Measurements from ENCODE around the gene STRN4.
"Not testable (repeated sequence)": the region's sequence is repeated elsewhere in the genome, so short reads cannot be mapped to it uniquely, and the experiment has no call there.

The STRN4 gene, protein sequence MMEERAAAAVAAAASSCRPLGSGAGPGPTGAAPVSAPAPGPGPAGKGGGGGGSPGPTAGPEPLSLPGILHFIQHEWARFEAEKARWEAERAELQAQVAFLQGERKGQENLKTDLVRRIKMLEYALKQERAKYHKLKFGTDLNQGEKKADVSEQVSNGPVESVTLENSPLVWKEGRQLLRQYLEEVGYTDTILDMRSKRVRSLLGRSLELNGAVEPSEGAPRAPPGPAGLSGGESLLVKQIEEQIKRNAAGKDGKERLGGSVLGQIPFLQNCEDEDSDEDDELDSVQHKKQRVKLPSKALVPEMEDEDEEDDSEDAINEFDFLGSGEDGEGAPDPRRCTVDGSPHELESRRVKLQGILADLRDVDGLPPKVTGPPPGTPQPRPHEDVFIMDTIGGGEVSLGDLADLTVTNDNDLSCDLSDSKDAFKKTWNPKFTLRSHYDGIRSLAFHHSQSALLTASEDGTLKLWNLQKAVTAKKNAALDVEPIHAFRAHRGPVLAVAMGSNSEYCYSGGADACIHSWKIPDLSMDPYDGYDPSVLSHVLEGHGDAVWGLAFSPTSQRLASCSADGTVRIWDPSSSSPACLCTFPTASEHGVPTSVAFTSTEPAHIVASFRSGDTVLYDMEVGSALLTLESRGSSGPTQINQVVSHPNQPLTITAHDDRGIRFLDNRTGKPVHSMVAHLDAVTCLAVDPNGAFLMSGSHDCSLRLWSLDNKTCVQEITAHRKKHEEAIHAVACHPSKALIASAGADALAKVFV

DNA sequence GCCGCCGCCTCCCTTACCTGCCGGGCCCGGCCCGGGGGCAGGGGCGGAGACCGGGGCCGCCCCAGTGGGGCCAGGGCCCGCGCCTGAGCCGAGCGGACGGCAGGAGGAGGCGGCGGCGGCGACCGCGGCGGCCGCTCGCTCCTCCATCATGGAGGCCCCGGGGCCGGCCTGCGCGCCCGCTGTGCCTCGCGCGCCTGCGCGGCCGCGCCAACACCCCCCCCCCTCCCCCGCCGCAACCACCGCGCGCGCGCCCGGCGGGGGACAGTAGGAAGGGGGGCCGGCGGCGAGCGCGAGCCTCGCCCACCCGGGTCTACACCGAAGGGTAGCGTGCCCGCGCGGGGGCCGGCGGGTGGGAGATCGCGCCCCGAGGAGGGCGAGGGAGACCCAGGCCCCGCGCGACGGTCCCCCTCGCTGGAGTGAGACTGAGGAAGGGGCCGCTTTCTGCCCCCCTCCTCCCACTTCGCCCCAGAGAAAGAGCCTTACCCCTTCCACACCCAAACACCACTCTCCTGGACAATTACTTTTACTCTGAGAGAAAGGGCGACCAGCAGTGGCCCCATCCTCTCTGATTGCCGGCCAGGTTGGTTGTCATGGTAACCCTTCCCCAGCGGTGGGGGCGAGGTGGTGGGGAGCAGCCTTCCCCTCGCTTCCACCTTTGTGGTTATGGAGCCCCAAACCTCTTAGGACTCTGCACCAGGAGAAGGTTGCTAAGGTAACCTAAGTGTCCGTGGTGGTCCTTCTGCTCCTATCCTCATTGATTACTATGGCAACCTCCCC, at the start of gene STRN4:
TSS of gene STRN4 (minus strand) at position 170 of the 777 bp plus-strand sequence. CDS start at position 150, 20 bp downstream.
- DNase-seq (ENCODE audit: low spot score) = peak; percentile 93

DNA sequence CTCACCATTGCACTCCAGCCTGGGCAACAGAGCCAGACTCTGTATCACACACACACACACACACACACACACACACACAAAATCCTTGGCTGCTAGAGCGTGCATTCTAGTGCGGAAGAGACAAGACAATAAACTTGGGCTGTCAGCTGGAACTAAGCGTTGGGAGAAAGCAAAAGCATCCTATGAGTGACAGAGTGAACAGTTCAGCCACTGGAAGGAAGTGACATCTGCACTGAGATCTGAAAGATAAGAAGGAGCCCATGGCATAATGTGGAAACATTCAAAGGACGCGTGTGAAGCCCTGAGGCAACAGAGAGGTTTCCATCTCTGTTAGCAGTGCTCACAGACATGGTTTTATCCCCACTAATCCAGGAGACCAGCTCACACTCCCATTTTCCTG, 45.7 kb upstream of the STRN4 start:
- DNase-seq (ENCODE audit: low spot score) = no peak

DNA sequence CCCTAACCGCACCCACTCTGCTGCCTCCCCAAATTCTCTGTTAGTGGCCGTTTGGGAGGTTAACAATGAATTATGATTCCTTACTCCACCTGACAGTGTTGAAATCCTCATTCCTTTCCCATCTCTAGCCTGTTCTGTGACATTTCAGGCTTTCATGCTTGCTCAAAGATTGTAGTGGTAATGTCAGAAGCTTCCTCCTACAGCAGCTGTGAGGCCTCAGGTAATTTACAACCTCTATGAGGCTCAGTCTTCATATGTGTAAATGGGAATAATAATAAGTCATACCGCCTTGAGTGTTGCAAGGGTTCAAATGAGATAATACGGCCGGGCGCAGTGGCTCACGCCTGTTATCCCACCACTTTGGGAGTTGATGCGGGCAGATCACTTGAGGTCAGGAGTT, 43.1 kb upstream of the STRN4 start:
- DNase-seq (ENCODE audit: low spot score) = no peak

DNA sequence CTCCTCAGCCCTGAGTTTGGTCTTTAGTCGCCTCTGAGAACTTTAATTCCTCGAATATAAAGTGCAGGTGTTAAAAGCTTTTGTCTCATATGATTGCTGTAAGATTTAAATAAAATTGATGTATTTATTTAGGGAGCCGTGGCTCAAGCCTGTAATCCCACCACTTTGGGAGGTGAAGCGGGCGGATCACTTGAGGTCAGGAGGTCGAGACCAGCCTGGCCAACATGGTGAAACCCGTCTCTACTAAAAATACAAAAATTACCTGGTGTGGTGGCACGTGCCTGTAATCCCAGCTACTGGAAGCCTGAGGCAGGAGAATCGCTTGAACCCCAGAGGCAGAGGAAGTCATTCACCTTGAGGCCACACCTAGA, 42.7 kb upstream of the STRN4 start:
- no peak for DNase-seq (ENCODE audit: low spot score)

DNA sequence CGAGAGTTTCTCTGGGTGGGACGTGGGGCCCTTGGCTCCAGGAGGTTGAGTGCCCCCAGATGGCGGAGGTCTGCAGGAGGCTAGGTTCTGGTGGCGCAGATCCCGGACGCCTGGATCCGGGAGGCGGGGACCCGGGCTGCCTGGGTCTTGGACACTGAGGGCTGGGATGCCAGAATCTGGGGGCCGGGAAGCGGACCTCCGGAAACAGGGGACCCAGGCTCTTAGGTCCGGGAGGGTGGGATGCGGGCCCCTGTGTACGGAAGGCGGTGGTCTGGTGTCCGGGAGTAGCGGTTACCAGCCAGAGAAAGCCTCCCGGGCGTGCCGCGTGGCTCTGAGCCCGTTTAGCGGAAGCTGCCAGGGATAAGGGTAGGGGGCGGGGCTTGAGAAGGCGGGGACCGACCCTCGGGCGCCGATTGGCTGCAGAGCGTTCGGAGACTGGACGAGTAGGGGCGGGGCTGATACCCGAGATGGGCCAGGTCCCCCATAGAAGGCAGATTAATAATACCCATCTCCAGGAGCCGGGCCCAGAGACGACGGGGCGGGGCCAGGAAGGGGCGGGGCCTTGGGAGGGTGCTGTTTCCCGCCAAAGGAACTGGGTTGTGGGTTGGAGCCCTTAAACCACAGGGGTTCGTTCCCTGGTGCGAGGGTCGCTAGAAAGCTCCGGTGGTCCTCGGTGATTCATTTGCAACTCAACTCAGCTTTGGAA, 42.2 kb upstream of the STRN4 start, which contains the start of gene SLC1A5:
TSS of gene SLC1A5 (minus strand) at position 333 of the 706 bp plus-strand sequence. CDS start 629 bp downstream, outside the sequence.
- DNase-seq (ENCODE audit: low spot score) = peak; percentile 99

DNA sequence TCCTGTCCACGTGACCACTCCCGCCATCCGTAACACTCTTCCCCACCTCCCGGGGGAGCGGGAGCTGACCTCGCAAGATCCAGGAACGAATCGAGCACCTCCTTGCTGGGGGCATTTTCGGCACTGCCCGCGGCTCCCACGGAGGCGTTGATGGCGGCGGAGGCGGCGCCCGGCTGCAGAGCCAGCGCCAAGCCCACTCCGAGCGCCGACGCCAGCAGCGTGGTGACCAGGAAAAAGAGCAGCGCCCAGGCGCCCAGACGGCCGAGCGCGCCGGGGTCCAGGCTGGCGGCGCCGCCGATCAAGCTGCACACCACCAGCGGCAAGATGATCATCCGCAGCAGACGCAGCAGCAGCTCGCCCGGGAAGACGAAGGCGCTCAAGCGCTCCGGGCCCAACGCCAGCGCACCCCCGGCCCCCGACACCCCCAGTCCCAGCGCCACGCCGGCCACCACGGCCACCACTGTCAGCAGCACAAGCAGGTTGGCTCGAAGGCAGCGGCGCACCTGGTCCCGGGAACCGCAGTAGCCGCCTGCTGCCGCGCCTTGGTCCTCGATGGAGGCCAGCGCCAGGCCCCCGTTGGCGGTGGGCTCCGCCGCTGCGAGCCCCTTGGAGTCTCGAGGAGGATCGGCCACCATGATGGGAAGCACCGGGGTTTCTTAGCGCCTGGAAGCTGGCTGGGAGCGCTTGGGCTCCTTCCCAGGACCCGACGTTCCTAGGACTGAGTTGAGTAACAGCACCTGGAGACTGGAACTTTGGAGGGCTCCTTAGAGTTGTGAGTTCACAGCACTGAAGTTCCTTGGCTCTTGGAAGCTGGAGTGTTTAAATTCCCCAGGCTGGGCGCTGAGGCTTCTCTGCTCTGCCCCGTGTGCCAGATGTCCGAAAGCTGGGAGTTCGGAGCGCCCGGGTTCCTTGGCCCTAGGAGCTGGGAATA, 41.3 kb upstream of the STRN4 start:
- peak; percentile 42 for DNase-seq (ENCODE audit: low spot score)

DNA sequence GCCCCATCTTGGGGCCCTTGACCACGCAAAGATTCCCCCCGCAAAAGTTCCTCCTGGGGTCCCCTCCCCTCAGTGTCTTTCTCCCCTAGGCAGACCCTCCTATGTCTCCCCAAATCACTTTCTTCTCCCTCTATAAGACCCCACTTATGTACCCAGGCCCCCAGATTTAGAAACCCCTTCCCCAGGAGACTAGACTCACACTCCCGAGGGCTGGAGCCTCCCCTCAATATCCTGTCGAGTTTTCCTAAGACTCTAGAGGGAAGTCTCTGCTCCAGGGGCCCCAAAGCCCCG, 40.7 kb upstream of the STRN4 start:
- no peak for DNase-seq (ENCODE audit: low spot score)

DNA sequence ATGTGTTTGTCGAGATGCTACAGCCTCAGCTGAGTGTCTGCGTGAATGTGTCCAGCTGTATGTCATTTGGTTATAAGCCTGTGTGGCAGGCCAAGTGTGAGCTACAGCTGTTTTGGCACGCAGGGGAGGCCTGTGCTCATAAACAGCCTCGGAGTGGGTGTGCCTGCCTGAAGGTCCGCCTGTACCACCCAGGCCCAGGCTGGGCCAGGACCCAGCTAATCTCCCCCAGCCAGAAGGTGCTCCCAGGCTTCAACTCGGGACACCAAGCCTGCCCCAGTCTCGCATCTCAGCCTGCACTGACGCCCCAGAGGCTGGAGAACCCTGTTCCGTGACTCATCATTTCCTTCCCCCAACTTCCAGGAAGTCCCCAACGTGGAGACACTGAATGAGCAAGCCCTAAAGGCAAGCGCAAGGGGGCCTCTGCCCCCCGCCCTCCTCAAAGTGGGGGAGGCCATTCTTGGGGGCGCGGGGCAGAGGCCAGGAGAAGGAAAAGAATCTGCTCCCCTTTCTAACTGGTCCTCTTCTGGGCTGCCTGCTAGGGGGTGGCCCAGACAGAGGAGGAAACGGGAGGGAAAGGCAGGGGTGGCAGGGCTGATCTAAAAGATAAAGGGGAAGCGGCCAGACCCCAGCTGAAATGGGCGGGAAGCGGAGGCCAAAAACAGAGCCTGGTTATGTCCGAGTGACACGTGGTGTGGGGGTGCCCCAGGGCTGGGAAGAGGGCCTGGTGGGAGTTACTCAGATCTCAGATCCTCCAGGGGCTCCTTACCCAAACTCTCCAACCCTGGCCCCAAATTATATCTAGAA, 40.2 kb upstream of the STRN4 start:
- DNase-seq (ENCODE audit: low spot score) = peak; percentile 83

DNA sequence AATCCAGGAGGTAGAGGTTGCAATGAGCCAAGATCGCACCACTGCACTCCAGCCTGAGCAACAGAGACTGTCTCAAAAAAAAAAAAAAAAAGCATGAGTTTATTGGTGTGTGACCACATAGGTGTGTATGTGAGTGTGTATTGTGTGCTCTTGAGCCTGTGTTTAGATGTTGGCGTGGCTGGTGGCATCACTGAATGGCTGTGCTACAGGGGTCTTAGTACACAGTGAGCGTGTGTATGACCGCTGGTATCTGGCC, 39.7 kb upstream of the STRN4 start:
- DNase-seq (ENCODE audit: low spot score) = no peak

DNA sequence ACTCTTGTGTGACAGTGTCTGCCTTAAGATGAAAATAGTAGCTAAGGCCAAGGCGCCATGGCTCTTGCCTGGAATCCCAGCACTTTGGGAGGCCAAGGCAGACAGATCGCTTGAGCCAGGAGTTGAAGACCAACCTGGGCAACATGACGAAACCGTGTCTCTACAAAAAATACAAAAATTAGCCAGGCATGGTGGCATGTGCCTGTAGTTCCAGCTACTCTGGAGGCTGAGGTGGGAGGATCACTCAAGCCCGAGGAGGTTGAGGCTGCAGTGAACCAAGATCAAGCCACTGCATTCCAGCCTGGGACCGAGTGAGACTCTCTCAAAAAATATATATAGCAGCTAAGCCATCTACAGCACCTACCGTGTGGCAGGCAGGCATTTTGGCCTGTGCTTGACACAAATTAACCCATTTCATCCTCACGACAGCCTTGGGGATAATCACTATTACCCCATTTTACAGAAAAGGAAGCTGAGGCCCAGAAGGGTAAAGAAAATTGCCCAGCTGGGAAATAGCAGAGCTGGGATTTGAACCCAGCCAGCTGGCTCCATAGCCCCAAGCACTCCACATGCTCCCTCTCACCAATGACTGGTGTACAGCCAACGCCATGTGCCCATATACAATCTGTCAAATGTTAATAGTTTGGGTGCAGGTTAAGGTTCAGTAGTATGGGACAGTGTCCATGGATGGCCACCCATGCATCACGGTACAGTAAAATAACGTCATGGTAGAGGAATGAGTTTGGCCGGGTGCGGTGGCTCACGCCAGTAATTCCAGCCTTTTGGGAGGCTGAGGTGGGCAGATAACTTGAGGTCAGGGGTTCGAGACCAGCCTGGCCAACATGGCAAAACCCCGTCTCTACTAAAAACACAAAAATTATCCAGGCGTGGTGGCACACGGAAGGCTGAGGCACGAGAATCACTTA, 39.1 kb upstream of the STRN4 start:
- peak; percentile 34 for DNase-seq (ENCODE audit: low spot score)

DNA sequence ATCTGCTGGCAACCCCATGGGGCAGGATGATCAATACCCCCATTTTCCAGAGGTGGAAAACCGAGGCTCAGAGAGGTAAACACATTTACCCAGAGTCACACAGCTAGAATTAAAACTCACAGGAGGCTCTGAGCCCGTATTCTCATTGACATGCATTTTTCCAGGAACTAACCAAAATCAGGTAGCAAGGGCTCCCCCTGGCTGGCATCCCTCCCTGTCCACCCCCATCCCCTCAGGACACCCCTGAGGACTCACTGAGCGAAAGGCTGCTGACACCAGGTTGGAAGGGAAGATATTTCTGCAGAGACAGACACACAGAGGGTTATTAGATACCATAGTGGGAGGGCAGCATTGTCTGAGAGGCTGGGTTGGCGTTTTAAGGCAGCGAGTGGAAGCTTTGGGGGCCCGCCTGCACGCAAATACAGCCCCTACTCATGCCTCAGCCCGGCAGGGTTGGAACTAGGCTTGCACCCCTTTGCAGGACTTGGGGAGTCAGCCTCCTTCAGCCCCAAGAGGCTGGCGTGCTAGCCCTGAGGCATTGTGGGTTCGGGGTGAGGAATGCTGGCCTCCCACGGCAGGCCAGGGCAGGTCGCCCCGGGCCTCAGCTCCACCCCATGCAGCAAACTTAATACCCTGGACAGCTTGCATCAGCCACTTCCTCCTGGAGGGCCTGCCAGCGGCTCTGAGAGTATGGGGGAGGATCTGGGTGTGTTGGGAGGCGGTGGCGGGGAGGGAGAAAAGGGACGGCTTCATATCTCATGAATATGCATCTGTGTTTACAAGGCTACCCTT, 38.2 kb upstream of the STRN4 start:
- DNase-seq (ENCODE audit: low spot score) = peak; percentile 77

DNA sequence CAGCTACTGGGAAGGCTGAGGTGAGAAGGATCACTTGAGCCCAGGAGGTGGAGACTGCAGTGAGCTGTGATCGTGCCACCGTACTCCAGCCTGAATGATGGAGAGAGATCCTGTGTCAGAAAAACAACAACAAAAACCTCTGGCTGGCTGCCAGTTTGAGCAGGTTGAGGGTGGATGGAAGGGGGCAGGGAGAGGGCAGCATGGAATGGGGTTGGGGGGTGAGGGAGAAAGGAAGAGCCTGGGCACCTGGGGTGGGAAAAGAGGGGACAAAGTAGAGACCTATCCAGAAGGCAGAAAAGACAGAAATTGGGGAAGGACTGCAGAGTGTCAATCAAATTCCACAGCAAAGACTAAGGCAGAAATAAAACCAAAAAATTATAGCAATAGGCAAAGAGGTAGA, 37.4 kb upstream of the STRN4 start:
- no peak for DNase-seq (ENCODE audit: low spot score)

DNA sequence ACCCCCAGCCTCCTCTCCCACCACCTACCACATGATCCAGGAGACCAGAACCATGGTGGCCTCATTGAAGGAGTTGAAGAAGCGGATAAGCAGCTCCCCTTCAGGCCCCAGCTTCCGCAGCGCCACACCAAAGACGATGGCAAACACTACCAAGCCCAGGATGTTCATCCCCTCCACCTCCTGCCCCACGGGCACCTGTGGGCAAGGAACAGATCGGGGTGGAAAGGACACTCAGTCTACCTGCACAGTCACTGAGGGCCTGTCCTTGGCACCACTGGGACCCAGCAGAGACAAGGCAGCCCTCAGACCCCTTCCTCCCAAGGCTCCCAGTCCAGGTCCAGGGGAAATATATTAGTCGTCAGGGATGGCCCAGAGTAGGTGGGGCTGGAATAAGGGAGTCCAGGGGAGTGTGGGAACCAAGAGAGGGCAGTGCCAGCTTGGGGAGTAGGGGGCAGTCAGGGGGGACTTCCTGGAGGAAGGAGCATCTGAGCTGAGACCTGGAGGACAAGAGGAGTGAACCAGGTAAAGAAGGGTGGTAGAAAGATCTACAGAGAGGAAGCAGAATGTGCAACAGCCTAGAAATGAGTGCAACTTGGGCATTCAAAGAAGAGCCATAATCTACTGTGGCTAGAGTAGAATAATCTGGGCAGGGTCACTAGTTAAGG, 36.2 kb upstream of the STRN4 start:
- no peak for DNase-seq (ENCODE audit: low spot score)

DNA sequence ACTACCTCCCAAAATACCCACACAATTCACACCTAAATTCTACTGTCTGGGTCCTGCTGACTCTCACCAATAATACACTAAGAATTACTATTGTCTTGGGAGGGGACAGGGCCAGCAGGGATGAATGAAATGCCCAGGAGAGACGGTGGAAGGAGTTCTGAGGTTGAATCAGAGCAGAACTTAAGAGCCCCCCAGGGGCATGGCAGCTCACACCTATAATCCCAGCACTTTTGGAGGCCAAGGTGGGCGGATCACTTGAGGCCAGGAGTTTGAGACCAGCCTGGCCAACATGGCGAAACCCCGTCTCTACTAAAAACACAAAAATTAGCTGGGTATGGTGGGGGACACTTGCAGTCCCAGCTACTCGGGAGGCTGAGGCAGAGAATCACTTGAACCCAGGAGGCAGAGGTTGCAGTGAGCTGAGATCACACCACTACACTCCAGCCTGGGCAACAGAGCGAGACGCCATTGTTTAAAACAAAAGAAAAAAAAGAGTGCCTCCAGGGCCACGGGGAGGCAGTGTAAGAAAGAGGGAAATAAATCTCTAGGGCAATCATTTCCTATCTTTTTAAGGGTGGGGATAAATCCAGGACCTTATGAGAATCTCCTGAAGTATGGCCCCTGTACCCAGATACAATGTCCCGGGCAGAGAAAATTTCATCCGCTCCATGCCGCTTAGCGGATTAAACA, 31.9 kb upstream of the STRN4 start:
- DNase-seq (ENCODE audit: low spot score) = not testable (repeated sequence)

DNA sequence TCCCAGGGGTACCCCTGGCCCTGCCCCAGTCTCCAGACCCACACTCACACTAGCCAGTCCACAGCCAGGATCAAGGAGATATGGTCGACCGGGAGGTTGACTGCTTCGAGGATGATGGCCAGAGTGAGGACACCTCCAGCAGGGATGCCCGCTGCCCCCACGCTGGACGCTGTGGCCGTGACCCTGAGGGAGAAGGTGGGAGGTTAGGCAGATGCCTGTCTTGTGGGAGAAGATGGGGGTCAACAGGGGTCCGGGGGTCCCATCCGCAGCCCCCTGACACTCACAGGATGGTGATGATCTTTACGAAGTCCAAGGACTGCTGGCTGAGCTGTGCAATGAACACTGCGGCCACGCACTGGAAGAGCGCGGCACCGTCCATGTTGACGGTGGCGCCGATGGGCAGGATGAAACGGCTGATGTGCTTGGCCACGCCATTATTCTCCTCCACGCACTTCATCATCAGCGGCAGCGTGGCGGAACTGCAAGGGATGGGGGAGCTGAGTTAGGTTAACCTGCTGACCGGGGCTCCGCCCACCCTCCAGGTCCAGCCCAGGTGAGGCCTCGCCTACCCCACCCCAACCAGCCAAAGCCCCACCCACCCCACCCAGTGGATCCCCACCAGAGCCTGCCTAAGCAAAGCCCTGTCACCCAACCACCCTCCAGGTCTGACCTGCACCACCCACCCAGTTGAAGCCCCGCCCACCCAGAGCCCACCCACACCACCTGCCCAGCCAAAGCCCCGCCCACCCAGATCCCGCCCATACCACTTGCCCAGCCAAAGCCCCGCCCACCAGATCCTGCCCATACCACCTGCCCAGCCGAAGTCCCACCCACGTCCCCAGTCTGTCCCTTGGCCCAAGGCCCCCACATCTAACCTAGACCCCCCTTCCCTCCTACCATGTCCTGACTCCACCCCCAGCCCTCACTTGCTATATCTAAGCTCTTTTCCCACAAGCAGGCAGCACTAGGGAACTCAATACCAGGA, 31.0 kb upstream of the STRN4 start:
- DNase-seq (ENCODE audit: low spot score) = no peak

DNA sequence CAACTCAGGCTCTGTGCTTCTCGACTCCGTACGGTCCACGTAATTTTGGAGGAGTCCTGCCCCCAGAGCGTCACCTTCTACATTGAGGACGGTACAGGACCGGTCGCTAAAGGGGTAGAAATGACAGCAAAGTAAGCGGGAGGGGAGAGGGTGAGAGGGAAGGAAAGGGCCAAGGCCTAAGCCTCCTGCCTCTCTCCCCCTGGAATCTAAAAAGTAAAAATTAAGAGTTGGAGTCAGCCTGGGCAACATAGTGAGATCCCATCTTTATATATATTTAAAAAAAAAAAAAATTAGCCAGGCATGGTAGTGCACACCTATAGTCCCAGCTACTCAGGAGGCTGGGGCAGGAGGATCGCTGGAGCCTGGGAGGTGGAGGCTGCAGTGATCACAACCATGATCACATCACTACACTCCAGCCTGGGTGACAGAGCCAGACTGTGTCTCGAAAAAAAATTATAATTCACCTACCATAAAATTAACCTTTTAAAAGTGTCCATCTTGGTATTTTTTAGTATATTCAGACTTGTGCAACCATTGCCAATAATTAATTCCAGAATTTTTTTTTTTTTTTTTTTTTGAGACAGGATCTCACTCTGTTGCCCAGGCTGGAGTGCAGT, 29.5 kb upstream of the STRN4 start:
- no peak for DNase-seq (ENCODE audit: low spot score)

All from germinal center (tissue), 1 donor.